UCSD-AML1 (cell line): ENCODE results near the gene WFDC1.

Experiments used
- DNase-seq: peaks from one replicate; lab custom pipeline; 2025; ENCODE audit not compliant: unreplicated experiment; lab: John Stamatoyannopoulos, UW

Gene WFDC1

GRCh38 chr16:84371553-84371865 lies 76.8 kb downstream of the WFDC1 start:
- DNase-seq, result no peak

GRCh38 chr16:84373907-84374489 lies 79.3 kb downstream of the WFDC1 start:
- no peak for DNase-seq

GRCh38 chr16:84378099-84378498 lies 83.4 kb downstream of the WFDC1 start:
- DNase-seq, result no peak

DNA sequence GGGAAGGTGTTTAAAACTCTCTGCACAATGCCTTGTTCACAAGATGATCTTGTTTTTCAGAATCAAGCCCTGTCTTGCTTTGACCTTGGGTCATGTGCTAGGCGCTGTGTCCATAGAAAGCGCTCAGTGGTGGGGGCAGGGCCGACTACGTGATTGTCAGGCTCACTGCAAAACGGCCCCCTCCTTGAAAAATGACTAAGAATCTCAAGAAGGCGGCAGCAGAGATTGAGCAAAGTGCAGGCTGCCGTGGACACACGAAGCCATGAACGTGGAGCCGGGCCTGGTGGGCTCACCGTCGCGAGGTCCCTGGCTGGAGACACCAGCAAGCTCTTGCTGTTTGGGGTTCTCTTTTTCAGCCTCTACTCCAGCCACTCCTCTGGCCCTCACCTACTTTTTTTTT lies 83.9 kb downstream of the WFDC1 start:
- DNase-seq, result no peak

DNA sequence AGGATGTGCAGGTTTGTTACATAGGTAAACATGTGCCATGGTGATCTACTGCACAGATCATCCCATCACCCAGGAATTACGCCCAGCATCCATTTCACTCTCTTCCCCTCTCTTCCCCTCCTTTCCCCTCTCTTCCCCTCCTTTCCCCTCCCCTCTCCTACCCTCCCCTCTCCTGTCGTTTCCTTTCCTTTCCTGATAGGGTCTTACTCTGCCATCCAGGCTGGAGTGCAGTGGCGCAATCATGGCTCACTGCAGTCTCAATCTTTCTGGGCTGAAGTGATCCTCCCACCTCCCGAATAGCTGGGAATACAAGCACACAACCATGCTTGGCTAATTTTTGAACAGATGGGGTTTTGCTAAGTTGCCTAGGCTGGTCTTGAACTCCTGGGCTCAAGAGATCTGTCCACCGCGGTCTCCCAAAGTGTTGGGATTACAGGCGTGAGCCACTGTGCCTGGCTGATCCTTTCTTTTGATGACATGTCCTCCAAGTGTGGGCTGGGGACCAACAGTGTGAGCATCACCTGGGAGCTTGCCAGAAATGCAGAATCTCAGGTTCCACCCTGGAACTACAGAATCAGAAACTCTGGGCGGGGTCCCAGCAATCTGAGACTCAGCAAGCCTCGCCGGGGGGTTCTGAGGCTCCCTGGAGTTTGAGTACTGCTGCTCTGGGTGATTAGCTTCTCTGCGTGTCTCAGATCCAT lies 84.5 kb downstream of the WFDC1 start:
- DNase-seq, result no peak
